K562 treated with DMSO at 1 percent for 48 hours (cell line): ENCODE results near the gene TIGD2. TPM values are rescaled to one million over a fixed set of nuclear protein-coding genes. Genes with fewer than 3 reads are reported as not detected.

Experiments
- total RNA-seq: library from RNA; unstranded; fragments of 300-600 nt; gene quantifications from 2 replicates; pipeline ENCODE4 v1.2.3, GENCODE V29; 2022; ENCODE audit warnings: low replicate concordance; ENCODE audit errors: extremely low read depth

The TIGD2 gene
- total RNA-seq, result not detected in 2 replicates

GRCh38 chr4:89110986-89111832, at the start of gene TIGD2:
Gene TIGD2 (plus strand): TSS chr4:89111533. CDS start chr4:89112975, 1,442 bp downstream.

Other genes starting within 250 kb of the TIGD2 start
- gene FAM13A, start 54.3 kb upstream of the TIGD2 start, total RNA-seq, result not detected in 2 replicates
- not detected in 2 replicates for gene GPRIN3, start 196.3 kb downstream of the TIGD2 start, total RNA-seq